ENCODE data around the gene CACNA2D3. TPM values are rescaled to one million over a fixed set of nuclear protein-coding genes. Genes with fewer than 3 reads are reported as not detected.

CACNA2D3 gene
- polyA plus RNA-seq, 1 donor (not counting 4 experiments of a cell fraction or from before 2014, with no cell fraction given): 0.08 TPM

DNA sequence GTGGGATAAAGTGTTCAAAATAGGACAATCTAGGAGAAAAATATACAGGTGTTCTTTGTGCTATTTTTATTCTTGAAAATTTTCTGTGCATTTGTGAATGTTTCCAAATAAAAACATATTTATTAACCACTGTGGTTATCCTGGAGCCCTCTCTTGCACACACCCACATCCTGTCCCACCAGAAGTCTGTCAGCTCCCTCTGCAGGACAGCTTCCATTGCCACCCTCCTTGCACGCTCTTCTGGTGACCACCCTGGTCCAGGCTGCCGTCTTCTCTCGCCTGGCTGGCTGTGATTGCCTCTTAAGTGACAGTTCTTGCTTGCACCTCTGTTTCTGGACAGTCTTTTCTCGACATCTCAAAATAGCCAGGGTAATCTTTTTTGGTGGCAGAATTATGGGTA, 411.5 kb downstream of the CACNA2D3 start:
- H3K36me3 ChIP-seq (ENCODE audit: control insufficient read depth in 2 of 2, extremely low read depth in 1 of 2, insufficient read depth in 2 of 2, low read length in 2 of 2): no peaks in the 10 kb centered on the region
- dilution Hi-C loops (cut with MboI; ENCODE audit: extremely low pct_ligation_motif_present, low sequenced_read_pairs): no loop called here
- H4K20me1 ChIP-seq (ENCODE audit: control insufficient read depth, extremely low read depth, insufficient read depth, low read length): no peaks in the 10 kb centered on the region
- H2AFZ ChIP-seq (ENCODE audit: control insufficient read depth, low read length): no peak overlapping the region
- DNase-seq (ENCODE audit: low read depth, low spot score) (no peak), FAIRE-seq (no peak)
- H3K9me3 ChIP-seq (ENCODE audit: control insufficient read depth, low read depth, low read length): no peaks in the 10 kb centered on the region
- TF ChIP-seq, protein P1, sequence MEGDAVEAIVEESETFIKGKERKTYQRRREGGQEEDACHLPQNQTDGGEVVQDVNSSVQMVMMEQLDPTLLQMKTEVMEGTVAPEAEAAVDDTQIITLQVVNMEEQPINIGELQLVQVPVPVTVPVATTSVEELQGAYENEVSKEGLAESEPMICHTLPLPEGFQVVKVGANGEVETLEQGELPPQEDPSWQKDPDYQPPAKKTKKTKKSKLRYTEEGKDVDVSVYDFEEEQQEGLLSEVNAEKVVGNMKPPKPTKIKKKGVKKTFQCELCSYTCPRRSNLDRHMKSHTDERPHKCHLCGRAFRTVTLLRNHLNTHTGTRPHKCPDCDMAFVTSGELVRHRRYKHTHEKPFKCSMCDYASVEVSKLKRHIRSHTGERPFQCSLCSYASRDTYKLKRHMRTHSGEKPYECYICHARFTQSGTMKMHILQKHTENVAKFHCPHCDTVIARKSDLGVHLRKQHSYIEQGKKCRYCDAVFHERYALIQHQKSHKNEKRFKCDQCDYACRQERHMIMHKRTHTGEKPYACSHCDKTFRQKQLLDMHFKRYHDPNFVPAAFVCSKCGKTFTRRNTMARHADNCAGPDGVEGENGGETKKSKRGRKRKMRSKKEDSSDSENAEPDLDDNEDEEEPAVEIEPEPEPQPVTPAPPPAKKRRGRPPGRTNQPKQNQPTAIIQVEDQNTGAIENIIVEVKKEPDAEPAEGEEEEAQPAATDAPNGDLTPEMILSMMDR (optimal IDR thresholded peaks at IDR 0.05 in 1 of 3, IDR thresholded peaks at IDR 0.05 in 1 of 3, conservative IDR thresholded peaks at IDR 0.05 in 1 of 3; ENCODE audit: extremely low read depth in 1 of 3, insufficient read depth in 2 of 3, low read length in 3 of 3): peak in 2 of 3 experiments; percentile 14 to 29
- no peak for TF ChIP-seq EZH2 (IDR thresholded peaks at IDR 0.05; ENCODE audit: low read length)
- H3K9ac ChIP-seq (ENCODE audit: control insufficient read depth, extremely low read depth, insufficient read depth, low read length): no peak overlapping the region
- no peaks in the 10 kb centered on the region for H3K9me1 ChIP-seq (ENCODE audit: control insufficient read depth, extremely low read depth, insufficient read depth, low read length)
- H3K4me1 ChIP-seq (ENCODE audit: control insufficient read depth, extremely low read depth, insufficient read depth, low read length): no peaks in the 10 kb centered on the region
- H3K27ac ChIP-seq (ENCODE audit: control insufficient read depth, insufficient read depth, low read length): no peak overlapping the region
- H3K27me3 ChIP-seq (ENCODE audit: control insufficient read depth, extremely low read depth, insufficient read depth, low read length): no peaks in the 10 kb centered on the region
- H3K4me3 ChIP-seq (ENCODE audit: control insufficient read depth in 2 of 3, extremely low read depth in 1 of 3, insufficient read depth in 2 of 3, low read depth in 1 of 3, low read length in 3 of 3): no peak overlapping the region
- no peak overlapping the region for H3K4me2 ChIP-seq (ENCODE audit: control insufficient read depth, extremely low read depth, insufficient read depth, low read depth, low read length)
- no peaks in the 10 kb centered on the region for H3K79me2 ChIP-seq (ENCODE audit: control insufficient read depth, insufficient read depth, low read length)

DNA sequence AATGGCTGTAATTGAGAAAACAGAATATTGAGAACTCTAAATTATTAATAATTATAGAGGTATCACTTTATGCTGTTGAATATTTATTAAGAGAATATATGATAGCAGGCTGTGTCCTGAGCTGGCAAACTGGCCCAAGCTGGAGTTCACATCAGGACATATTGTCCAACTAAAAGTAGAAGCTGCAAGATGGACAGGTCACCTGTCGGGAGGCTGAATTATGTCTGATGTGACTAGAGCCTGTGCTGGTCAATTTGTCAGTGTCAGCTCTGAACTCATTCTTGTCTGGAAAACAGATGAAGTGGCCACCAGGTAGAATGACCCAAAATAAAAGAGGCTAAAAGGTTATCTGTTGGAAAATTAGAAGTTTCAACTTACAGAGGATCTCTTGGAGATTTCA, 413.3 kb downstream of the CACNA2D3 start:
- FAIRE-seq: no peak

More for the DNA sequence above, 413.3 kb downstream of the CACNA2D3 start:
- Histone ChIP-seq H3K4me1 (ENCODE audit: control insufficient read depth, extremely low read depth, insufficient read depth, low read length) (no peaks in the 10 kb centered on the region), H3K27me3 (ENCODE audit: control insufficient read depth, extremely low read depth, insufficient read depth, low read length) (no peaks in the 10 kb centered on the region), H3K79me2 (ENCODE audit: control insufficient read depth, insufficient read depth, low read length) (no peaks in the 10 kb centered on the region), H3K4me2 (ENCODE audit: control insufficient read depth, extremely low read depth, insufficient read depth, low read depth, low read length) (no peak overlapping the region), H2AFZ (ENCODE audit: control insufficient read depth, low read length) (no peak overlapping the region), H3K4me3 (ENCODE audit: control insufficient read depth in 2 of 3, extremely low read depth in 1 of 3, insufficient read depth in 2 of 3, low read depth in 1 of 3, low read length in 3 of 3) (no peak overlapping the region), H4K20me1 (ENCODE audit: control insufficient read depth, extremely low read depth, insufficient read depth, low read length) (no peaks in the 10 kb centered on the region), H3K9me3 (ENCODE audit: control insufficient read depth, low read depth, low read length) (no peaks in the 10 kb centered on the region), H3K36me3 (ENCODE audit: control insufficient read depth in 2 of 2, extremely low read depth in 1 of 2, insufficient read depth in 2 of 2, low read length in 2 of 2) (no peaks in the 10 kb centered on the region), H3K9me1 (ENCODE audit: control insufficient read depth, extremely low read depth, insufficient read depth, low read length) (no peaks in the 10 kb centered on the region), H3K9ac (ENCODE audit: control insufficient read depth, extremely low read depth, insufficient read depth, low read length) (no peak overlapping the region), H3K27ac (ENCODE audit: control insufficient read depth, insufficient read depth, low read length) (no peak overlapping the region)
- TF ChIP-seq EZH2 (IDR thresholded peaks at IDR 0.05; ENCODE audit: low read length): no peak
- TF ChIP-seq, protein P1 (optimal IDR thresholded peaks at IDR 0.05 in 1 of 3, IDR thresholded peaks at IDR 0.05 in 1 of 3, conservative IDR thresholded peaks at IDR 0.05 in 1 of 3; ENCODE audit: extremely low read depth in 1 of 3, insufficient read depth in 2 of 3, low read length in 3 of 3): no peak
- dilution Hi-C loops (cut with MboI; ENCODE audit: extremely low pct_ligation_motif_present, low sequenced_read_pairs): no loop called here
- DNase-seq (ENCODE audit: low read depth, low spot score): no peak
